K562 (cell line): ENCODE data around the gene SCN2B.

Source experiments
- ILF3 ChIP-seq: fragments of 450-650 bp; IDR thresholded peaks from 2 replicates; pipeline ENCODE4 v1.6.1; 2018; ENCODE audit warnings: antibody characterized with exemption, mild to moderate bottlenecking, moderate library complexity, borderline replicate concordance
- KAT7 ChIP-seq: sonication (generic); formaldehyde crosslinking; IDR thresholded peaks from 2 replicates; pipeline ENCODE4 v1.8.0; 2022; ENCODE audit warnings: missing genetic modification reagents, mild to moderate bottlenecking, borderline replicate concordance
- U2AF1 ChIP-seq: fragments of 200-400 bp; formaldehyde crosslinking; optimal IDR thresholded peaks from 2 replicates; pipeline ENCODE3; 2017; ENCODE audit warnings: mild to moderate bottlenecking, low read depth, low read length, moderate library complexity

DNA sequence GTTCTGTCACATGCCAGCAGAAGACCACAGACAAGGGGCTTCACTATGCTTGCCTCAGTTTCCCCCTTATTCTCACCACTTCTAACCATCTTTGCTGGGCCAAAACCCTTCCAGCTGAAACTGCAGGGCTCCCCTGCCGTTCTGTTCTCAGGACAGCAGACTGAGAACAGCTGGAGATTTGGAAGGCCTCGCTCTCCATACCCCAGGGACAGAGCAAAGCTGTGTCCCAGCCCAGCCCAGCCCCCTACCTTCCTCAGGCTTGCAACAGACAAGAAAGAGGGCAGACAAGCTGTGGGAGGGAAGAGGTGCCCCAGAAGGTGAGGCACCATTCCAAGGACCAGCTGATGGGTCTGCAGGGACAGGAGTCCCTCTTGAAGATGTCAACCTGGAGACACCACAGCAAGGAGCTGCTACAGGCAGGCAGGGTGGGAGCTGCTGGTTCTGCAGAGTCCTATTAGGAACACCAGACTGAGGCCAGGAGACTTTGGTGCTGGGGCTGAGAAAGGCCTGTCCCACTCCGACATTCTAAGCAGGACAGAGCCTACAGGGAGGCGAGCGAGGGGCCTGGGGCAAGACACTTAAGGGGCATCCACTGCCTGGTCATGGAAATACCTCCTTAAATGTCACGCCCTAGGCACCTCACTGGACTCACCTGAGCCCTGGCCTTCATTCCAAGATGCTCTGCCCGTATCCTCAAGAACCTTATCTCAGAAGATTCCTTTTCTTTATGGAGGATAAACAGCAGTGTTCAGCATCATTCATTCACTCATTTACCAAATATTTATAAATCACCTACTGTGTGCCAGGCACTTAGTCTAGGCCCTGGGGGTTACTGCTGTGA is 6.9 kb downstream of the SCN2B start:
- no peak for TF ChIP-seq U2AF1
- no peak for TF ChIP-seq KAT7
- no peak for TF ChIP-seq ILF3
